Smooth muscle cell (in vitro differentiated cells): Measurements from ENCODE around the gene NEK3. TPM values are rescaled to one million over a fixed set of nuclear protein-coding genes. Genes with fewer than 3 reads are reported as not detected.
"Not testable (repeated sequence)": the region's sequence is repeated elsewhere in the genome, so short reads cannot be mapped to it uniquely, and the experiment has no call there.

ENCODE experiments used
- DNase-seq: peaks from one replicate; lab custom pipeline; 2025; ENCODE audit not compliant: unreplicated experiment; lab: John Stamatoyannopoulos, UW
- H2AFZ ChIP-seq: fragments of 200-600 bp; sonication (generic); 2 replicates; pipeline ENCODE4 v1.6.0; 2016; ENCODE audit warnings: antibody characterized with exemption, low read depth, mild to moderate bottlenecking
- H3F3A ChIP-seq: fragments of 200-600 bp; sonication (generic); 2 replicates; pipeline ENCODE4 v1.6.0; 2017; ENCODE audit warnings: antibody characterized with exemption, low read depth
- H3K27ac ChIP-seq: fragments of 200-600 bp; sonication (generic); 2 replicates; pipeline ENCODE4 v1.5.1; 2016; ENCODE audit warnings: low read depth, mild to moderate bottlenecking
- H3K27me3 ChIP-seq: fragments of 200-600 bp; sonication (generic); 2 replicates; pipeline ENCODE4 v1.6.1; 2016; ENCODE audit warnings: low read depth, mild to moderate bottlenecking
- H3K36me3 ChIP-seq: fragments of 200-600 bp; sonication (generic); 2 replicates; pipeline ENCODE4 v1.5.1; 2016; ENCODE audit warnings: low read depth
- H3K4me1 ChIP-seq: fragments of 200-600 bp; sonication (generic); 2 replicates; pipeline ENCODE4 v1.5.1; 2016; ENCODE audit warnings: low read depth
- H3K4me2 ChIP-seq: fragments of 200-600 bp; sonication (generic); 2 replicates; pipeline ENCODE4 v1.6.0; 2016; ENCODE audit warnings: mild to moderate bottlenecking
- H3K4me3 ChIP-seq: fragments of 200-600 bp; sonication (generic); 2 replicates; pipeline ENCODE4 v1.5.1; 2016; ENCODE audit warnings: mild to moderate bottlenecking
- H3K79me2 ChIP-seq: fragments of 200-600 bp; sonication (generic); 2 replicates; pipeline ENCODE4 v1.6.0; 2016; ENCODE audit warnings: low read depth, mild to moderate bottlenecking
- H3K9ac ChIP-seq: fragments of 200-600 bp; sonication (generic); 2 replicates; pipeline ENCODE4 v1.6.0; 2016; ENCODE audit warnings: low read depth
- H3K9me3 ChIP-seq: fragments of 200-600 bp; sonication (generic); replicated peaks from 2 replicates; pipeline ENCODE4 v1.5.1; 2016; ENCODE audit warnings: low read depth
- H4K20me1 ChIP-seq: fragments of 200-600 bp; sonication (generic); 2 replicates; pipeline ENCODE4 v1.6.0; 2016; ENCODE audit warnings: low read depth
- CTCF ChIP-seq: fragments of 200-600 bp; sonication (generic); IDR thresholded peaks from 2 replicates; pipeline ENCODE4 v1.5.1; 2017; ENCODE audit warnings: borderline replicate concordance, mild to moderate bottlenecking, antibody characterized with exemption; ENCODE audit not compliant: insufficient read depth, poor library complexity, severe bottlenecking
- WGBS: methylation state at CpG from one replicate; pipeline ENCODE4 v1.1.7; 2016; ENCODE audit warnings: low lambda C conversion rate; 5-methylcytosine and 5-hydroxymethylcytosine counted together
- polyA plus RNA-seq: library from polyadenylated mRNA; unstranded; fragments of >200 nt; fragmentation: Nextera tagmentation; extraction: Ambion mirVana; gene quantifications from 2 replicates; pipeline ENCODE4 v1.2.1, GENCODE V29; 2016
- total RNA-seq: library from RNA; depleted of rRNA; stranded (reverse); fragments of >200 nt; gene quantifications from 2 replicates; pipeline ENCODE4 v1.2.3, GENCODE V29; 2014

Gene NEK3
- total and polyA plus RNA-seq, 2 experiments from 2014 or later, result 24.5 to 33.8 TPM

GRCh38 chr13:52085421-52085820 is 74.0 kb downstream of the NEK3 start:
- Histone ChIP-seq H4K20me1 (no peaks in the 10 kb centered on the region), H3K4me2 (peak overlapping the region; percentile 21), H3K27me3 (no peaks in the 10 kb centered on the region), H3K4me1 (no peaks in the 10 kb centered on the region), H3K9me3 (no peaks in the 10 kb centered on the region), H2AFZ (no peak overlapping the region), H3K4me3 (no peak overlapping the region), H3K79me2 (no peaks in the 10 kb centered on the region), H3F3A (no peaks in the 10 kb centered on the region), H3K36me3 (no peaks in the 10 kb centered on the region), H3K9ac (no peak overlapping the region), H3K27ac (peak overlapping the region; percentile 6)
- DNase-seq, result no peak
- 82% methylated on average over 2 of the region's 2 CpGs for WGBS
- TF ChIP-seq CTCF, result no peak

GRCh38 chr13:52084981-52085380 is 74.4 kb downstream of the NEK3 start:
- H4K20me1 ChIP-seq, H3K36me3 ChIP-seq, H3K4me1 ChIP-seq, H3K79me2 ChIP-seq, H3K9ac ChIP-seq, H3F3A ChIP-seq, H3K9me3 ChIP-seq, H3K27me3 ChIP-seq, H2AFZ ChIP-seq, H3K4me3 ChIP-seq, DNase-seq: not testable (repeated sequence)
- 95% methylated on average over 3 of the region's 3 CpGs for WGBS
- peak overlapping the region; percentile 6 for H3K27ac ChIP-seq
- peak overlapping the region; percentile 21 for H3K4me2 ChIP-seq

Other genes with a start within 250 kb of the NEK3 start
- 21.5 and 23.5 TPM in 2 replicates for gene ATP7B, start 148.1 kb downstream of the NEK3 start, total RNA-seq
- 9.3 and 10.0 TPM in 2 replicates for gene ATP7B, start 148.1 kb downstream of the NEK3 start, polyA plus RNA-seq
- gene ALG11, start 147.2 kb downstream of the NEK3 start, total RNA-seq, result 28.4 and 61.3 TPM in 2 replicates
- gene ALG11, start 147.2 kb downstream of the NEK3 start, polyA plus RNA-seq, result 26.8 and 34.7 TPM in 2 replicates
- 18.3 and 18.5 TPM in 2 replicates for gene UTP14C, start 134.9 kb downstream of the NEK3 start, total RNA-seq
- gene UTP14C, start 134.9 kb downstream of the NEK3 start, polyA plus RNA-seq, result 8.1 and 8.7 TPM in 2 replicates
- 0.04 and 0.18 TPM in 2 replicates for gene NEK5, start 30.5 kb downstream of the NEK3 start, total RNA-seq
- 0.29 and 0.43 TPM in 2 replicates for gene NEK5, start 30.5 kb downstream of the NEK3 start, polyA plus RNA-seq
- gene THSD1, start 246.6 kb upstream of the NEK3 start, total RNA-seq, result 0.54 and 0.67 TPM in 2 replicates
- 0.08 and 1.1 TPM in 2 replicates for gene THSD1, start 246.6 kb upstream of the NEK3 start, polyA plus RNA-seq